HepG2 (cell line): ENCODE data around the gene MIDN. TPM values are rescaled to one million over a fixed set of nuclear protein-coding genes. Genes with fewer than 3 reads are reported as not detected.
A peak's percentile ranks its signal among the peaks of the same experiment; 100 is the strongest.

Source experiments
- DMTF1 ChIP-seq: sonication (generic); formaldehyde crosslinking; IDR thresholded peaks from 2 replicates; pipeline ENCODE4 v1.4.0; 2020; ENCODE audit warnings: mild to moderate bottlenecking, missing genetic modification reagents
- ELF3 ChIP-seq: IDR thresholded peaks from 2 replicates; pipeline ENCODE4 v1.6.1; 2016; ENCODE audit warnings: missing genetic modification reagents, missing compliant biosample characterization
- FOXM1 ChIP-seq: sonication (generic); formaldehyde crosslinking; IDR thresholded peaks from 2 replicates; pipeline ENCODE4 v1.5.0; 2020; ENCODE audit warnings: missing genetic modification reagents
- SMYD3 ChIP-seq: sonication (generic); formaldehyde crosslinking; IDR thresholded peaks from 2 replicates; pipeline ENCODE4 v1.8.1; 2023; ENCODE audit warnings: mild to moderate bottlenecking, missing genetic modification reagents
- SOX5 ChIP-seq: IDR thresholded peaks from 2 replicates; pipeline ENCODE4 v1.6.1; 2016; ENCODE audit warnings: borderline replicate concordance
- STAT6 ChIP-seq: sonication (generic); formaldehyde crosslinking; IDR thresholded peaks from 2 replicates; pipeline ENCODE4 v1.4.0; 2020; ENCODE audit warnings: missing genetic modification reagents, mild to moderate bottlenecking, borderline replicate concordance
- TSC22D2 ChIP-seq: sonication (generic); formaldehyde crosslinking; IDR thresholded peaks from 2 replicates; pipeline ENCODE4 v1.5.1; 2020; ENCODE audit warnings: missing genetic modification reagents, mild to moderate bottlenecking, borderline replicate concordance
- ZFY ChIP-seq: sonication (generic); formaldehyde crosslinking; IDR thresholded peaks from 2 replicates; pipeline ENCODE4 v1.4.0; 2020; ENCODE audit warnings: missing genetic modification reagents
- ZKSCAN5 ChIP-seq: sonication (generic); formaldehyde crosslinking; IDR thresholded peaks from 2 replicates; pipeline ENCODE4 v1.5.1; 2020; ENCODE audit warnings: mild to moderate bottlenecking, missing genetic modification reagents
- ZNF207 ChIP-seq: fragments of 450-650 bp; IDR thresholded peaks from 2 replicates; pipeline ENCODE4 v1.6.1; 2016; ENCODE audit warnings: antibody characterized with exemption, borderline replicate concordance
- ZNF775 ChIP-seq: sonication (generic); formaldehyde crosslinking; IDR thresholded peaks from 2 replicates; pipeline ENCODE4 v1.4.0; 2020; ENCODE audit warnings: missing genetic modification reagents, mild to moderate bottlenecking, moderate library complexity, borderline replicate concordance
- ZNF780A ChIP-seq: sonication (generic); formaldehyde crosslinking; IDR thresholded peaks from 2 replicates; pipeline ENCODE4 v1.8.0; 2022; ENCODE audit warnings: mild to moderate bottlenecking, missing genetic modification reagents, moderate library complexity
- ZNF839 ChIP-seq: sonication (generic); formaldehyde crosslinking; IDR thresholded peaks from 2 replicates; pipeline ENCODE4 v1.4.0; 2020; ENCODE audit warnings: missing genetic modification reagents, mild to moderate bottlenecking, borderline replicate concordance
- polyA plus RNA-seq, 8 experiments: library from polyadenylated mRNA; depleted of rRNA in 3 of 8; stranded (reverse) in 7 of 8; unstranded in 1 of 8; fragments of >200 nt; fragmentation: Illumina TruSeq in 4 of 8; extraction: Trizol in 4 of 8; gene quantifications; 2 replicates each; pipeline versions ENCODE4 v1.2.1 to v1.2.3, GENCODE V29; 2011 to 2016; ENCODE audit warnings: low read depth in 4 of 8, missing spikeins in 1 of 8, mixed read lengths in 1 of 8; ENCODE audit not compliant: insufficient read depth in 1 of 8
- total RNA-seq, 5 experiments: library from RNA; depleted of rRNA; stranded (reverse); fragments of >200 nt; fragmentation: Illumina TruSeq; extraction: Trizol; gene quantifications; 2 replicates each; pipeline ENCODE4 v1.2.3, GENCODE V29; 2016; ENCODE audit warnings: low read depth in 1 of 5
- TF ChIP-seq, protein P1 (sequence below): sonication (generic); formaldehyde crosslinking; IDR thresholded peaks from 2 replicates; pipeline ENCODE4 v1.8.0; 2022; ENCODE audit warnings: missing genetic modification reagents, low read depth, mild to moderate bottlenecking, borderline replicate concordance
- TF ChIP-seq, protein P2 (sequence below): sonication (generic); formaldehyde crosslinking; IDR thresholded peaks from 2 replicates; pipeline ENCODE4 v1.4.0; 2020; ENCODE audit warnings: missing genetic modification reagents, low read depth, mild to moderate bottlenecking, borderline replicate concordance
- TF ChIP-seq, protein P3 (sequence below): sonication (generic); formaldehyde crosslinking; IDR thresholded peaks from 2 replicates; pipeline ENCODE4 v1.4.0; 2020; ENCODE audit warnings: mild to moderate bottlenecking, missing genetic modification reagents
- TF ChIP-seq, protein P4 (sequence below): sonication (generic); formaldehyde crosslinking; IDR thresholded peaks from 2 replicates; pipeline ENCODE4 v1.5.0; 2020; ENCODE audit warnings: missing genetic modification reagents

The MIDN gene
- total and polyA plus RNA-seq, 2 of the 13 experiments (the other 11 are each of a cell fraction or from before 2014, with no cell fraction given), result 8.4 to 18.0 TPM

- TF ChIP-seq ZKSCAN5 (CRISPR knock-in tag), result 0 out of 2 replicates have a peak, but pooled peaks have one; percentile 29
- TF ChIP-seq ZNF207, result no peak
- 0 out of 2 replicates have a peak, but pooled peaks have one; percentile 34 for TF ChIP-seq ELF3 (CRISPR knock-in tag)
- TF ChIP-seq STAT6 (CRISPR knock-in tag), result peak; percentile 70; the same call in 1 of the 2 replicates
- TF ChIP-seq, protein P1, sequence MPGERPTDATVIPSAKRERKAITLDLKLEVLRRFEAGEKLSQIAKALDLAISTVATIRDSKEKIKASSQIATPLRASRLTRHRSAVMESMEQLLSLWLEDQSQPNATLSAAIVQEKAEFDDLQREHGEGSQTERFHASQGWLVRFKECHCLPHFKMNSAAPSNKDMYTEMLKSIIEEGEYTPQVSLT (CRISPR knock-in tag), result no peak
- TF ChIP-seq, protein P2, sequence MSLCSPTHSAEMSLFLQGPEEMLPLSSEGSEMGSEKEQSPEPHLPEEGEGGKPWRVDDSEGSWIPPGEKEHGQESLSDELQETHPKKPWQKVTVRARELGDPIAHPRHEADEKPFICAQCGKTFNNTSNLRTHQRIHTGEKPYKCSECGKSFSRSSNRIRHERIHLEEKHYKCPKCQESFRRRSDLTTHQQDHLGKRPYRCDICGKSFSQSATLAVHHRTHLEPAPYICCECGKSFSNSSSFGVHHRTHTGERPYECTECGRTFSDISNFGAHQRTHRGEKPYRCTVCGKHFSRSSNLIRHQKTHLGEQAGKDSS, result no peak; the same call in 1 of the 2 replicates
- TF ChIP-seq, protein P3, sequence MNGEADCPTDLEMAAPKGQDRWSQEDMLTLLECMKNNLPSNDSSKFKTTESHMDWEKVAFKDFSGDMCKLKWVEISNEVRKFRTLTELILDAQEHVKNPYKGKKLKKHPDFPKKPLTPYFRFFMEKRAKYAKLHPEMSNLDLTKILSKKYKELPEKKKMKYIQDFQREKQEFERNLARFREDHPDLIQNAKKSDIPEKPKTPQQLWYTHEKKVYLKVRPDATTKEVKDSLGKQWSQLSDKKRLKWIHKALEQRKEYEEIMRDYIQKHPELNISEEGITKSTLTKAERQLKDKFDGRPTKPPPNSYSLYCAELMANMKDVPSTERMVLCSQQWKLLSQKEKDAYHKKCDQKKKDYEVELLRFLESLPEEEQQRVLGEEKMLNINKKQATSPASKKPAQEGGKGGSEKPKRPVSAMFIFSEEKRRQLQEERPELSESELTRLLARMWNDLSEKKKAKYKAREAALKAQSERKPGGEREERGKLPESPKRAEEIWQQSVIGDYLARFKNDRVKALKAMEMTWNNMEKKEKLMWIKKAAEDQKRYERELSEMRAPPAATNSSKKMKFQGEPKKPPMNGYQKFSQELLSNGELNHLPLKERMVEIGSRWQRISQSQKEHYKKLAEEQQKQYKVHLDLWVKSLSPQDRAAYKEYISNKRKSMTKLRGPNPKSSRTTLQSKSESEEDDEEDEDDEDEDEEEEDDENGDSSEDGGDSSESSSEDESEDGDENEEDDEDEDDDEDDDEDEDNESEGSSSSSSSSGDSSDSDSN (CRISPR knock-in tag), result peak; percentile 66
- no peak for TF ChIP-seq ZNF775 (CRISPR knock-in tag)
- TF ChIP-seq ZNF839 (CRISPR knock-in tag), result no peak
- TF ChIP-seq TSC22D2 (CRISPR knock-in tag), result no peak
- no peak for TF ChIP-seq FOXM1
- TF ChIP-seq SOX5 (CRISPR knock-in tag), result peak; percentile 50; the same call in 1 of the 2 replicates
- no peak for TF ChIP-seq DMTF1 (CRISPR knock-in tag)
- TF ChIP-seq SMYD3 (CRISPR knock-in tag), result no peak
- peak; percentile 8; the same call in 1 of the 2 replicates for TF ChIP-seq ZFY (CRISPR knock-in tag)
- TF ChIP-seq, protein P4, sequence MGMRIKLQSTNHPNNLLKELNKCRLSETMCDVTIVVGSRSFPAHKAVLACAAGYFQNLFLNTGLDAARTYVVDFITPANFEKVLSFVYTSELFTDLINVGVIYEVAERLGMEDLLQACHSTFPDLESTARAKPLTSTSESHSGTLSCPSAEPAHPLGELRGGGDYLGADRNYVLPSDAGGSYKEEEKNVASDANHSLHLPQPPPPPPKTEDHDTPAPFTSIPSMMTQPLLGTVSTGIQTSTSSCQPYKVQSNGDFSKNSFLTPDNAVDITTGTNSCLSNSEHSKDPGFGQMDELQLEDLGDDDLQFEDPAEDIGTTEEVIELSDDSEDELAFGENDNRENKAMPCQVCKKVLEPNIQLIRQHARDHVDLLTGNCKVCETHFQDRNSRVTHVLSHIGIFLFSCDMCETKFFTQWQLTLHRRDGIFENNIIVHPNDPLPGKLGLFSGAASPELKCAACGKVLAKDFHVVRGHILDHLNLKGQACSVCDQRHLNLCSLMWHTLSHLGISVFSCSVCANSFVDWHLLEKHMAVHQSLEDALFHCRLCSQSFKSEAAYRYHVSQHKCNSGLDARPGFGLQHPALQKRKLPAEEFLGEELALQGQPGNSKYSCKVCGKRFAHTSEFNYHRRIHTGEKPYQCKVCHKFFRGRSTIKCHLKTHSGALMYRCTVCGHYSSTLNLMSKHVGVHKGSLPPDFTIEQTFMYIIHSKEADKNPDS (CRISPR knock-in tag), result no peak
- no peak for TF ChIP-seq ZNF780A (CRISPR knock-in tag)
Observed at GRCh38 chr19:1283207-1283916, 35.0 kb downstream of the MIDN start (continued).
